Right lobe of liver (tissue), 6 donors: Measurements from ENCODE around the gene ANKRD53. TPM values are rescaled to one million over a fixed set of nuclear protein-coding genes. Genes with fewer than 3 reads are reported as not detected.

ENCODE experiments used
- ATAC-seq, 4 donors: fragments of 200-7000 bp; cut with Tn5 transposase; one replicate each; pipeline ENCODE4 v1.9.1; 2020; ENCODE audit warnings: mild to moderate bottlenecking in 4 of 4, moderate library complexity in 4 of 4
- DNase-seq, 3 donors: peaks; one replicate each; pipeline ENCODE4 v3.0.0-alpha.2; 2020
- H3K27ac ChIP-seq, 3 donors: fragments of 200-600 bp; one replicate each; pipeline ENCODE4 v1.8.0; 2022
- H3K27me3 ChIP-seq, 2 donors: fragments of 200-600 bp; one replicate each; pipeline ENCODE4 v1.8.0; 2022
- H3K36me3 ChIP-seq, 4 donors: fragments of 200-600 bp; sonication (generic) in 1 of 4; one replicate each; pipeline versions ENCODE4 v1.5.1 to v1.8.0; 2017 to 2022; ENCODE audit warnings: control low read depth in 1 of 4
- H3K4me1 ChIP-seq, 4 donors: fragments of 200-600 bp; sonication (generic) in 1 of 4; one replicate each; pipeline versions ENCODE4 v1.5.1 to v1.8.0; 2017 to 2022; ENCODE audit warnings: control low read depth in 1 of 4
- H3K4me3 ChIP-seq, 3 donors: fragments of 200-600 bp; one replicate each; pipeline ENCODE4 v1.8.0; 2022
- H3K9me3 ChIP-seq, 4 donors: fragments of 200-600 bp; sonication (generic) in 1 of 4; one replicate each; pipeline versions ENCODE4 v1.5.1 to v1.8.0; 2017 to 2022; ENCODE audit warnings: control low read depth in 1 of 4
- CTCF ChIP-seq, 4 donors: fragments of 200-600 bp in 3 of 4; fragments of 450-650 bp in 1 of 4; IDR thresholded peaks; one replicate each; pipeline versions ENCODE4 v1.5.1 to v1.8.0; 2016 to 2022; ENCODE audit warnings: antibody characterized with exemption in 4 of 4, mild to moderate bottlenecking in 2 of 4
- POLR2A ChIP-seq: fragments of 450-650 bp; IDR thresholded peaks from one replicate; pipeline ENCODE4 v1.6.1; 2017; ENCODE audit warnings: antibody characterized with exemption, mild to moderate bottlenecking
- WGBS: methylation state at CpG from one replicate; pipeline ENCODE4 v1.1.6; 2018; ENCODE audit warnings: low coverage, low lambda C conversion rate; ENCODE audit not compliant: insufficient coverage; ENCODE audit errors: missing lambda C conversion rate; 5-methylcytosine and 5-hydroxymethylcytosine counted together
- intact Hi-C, 2 donors: fragments of 100-400 bp; cut with DNase I; formaldehyde crosslinking; loops; one replicate each; pipeline versions ENCODE4 v1.11.2 to v1.14.1; 2022
- total RNA-seq, 6 experiments: library from RNA; depleted of rRNA in 2 of 6; stranded (reverse); fragments of >200 nt in 2 of 6; fragmentation: NEBNext Ultra II Directional in 3 of 6; extraction: Animal tissue kit (Norgen Biotek cat#: 25700) in 3 of 6; gene quantifications; one replicate each; pipeline versions ENCODE4 v1.1.0 to v1.2.4, GENCODE V29; 2016 to 2023
- donor health status: DM: no; HTN: yes; CAD: no.
- donor health status: DM: no; HTN: no; CAD: no.
- donor health status: DM: no; HTN: no; CAD: no.
- donor health status: DM: no; HTN: yes; CAD: no.
- donor health status: DM: no; HTN: yes; CAD: no.

ANKRD53 gene
- total RNA-seq, 6 experiments from 2014 or later, result 0.25 to 0.93 (median 0.50) TPM; not detected in 1

- H3K4me1 ChIP-seq, result no peaks in the 10 kb centered on the region
- H3K9me3 ChIP-seq, result no peaks in the 10 kb centered on the region
- WGBS, result 70% methylated on average over 2 of the region's 5 CpGs
- H3K27me3 ChIP-seq, result no peaks in the 10 kb centered on the region
- TF ChIP-seq POLR2A, result no peak
- TF ChIP-seq CTCF (IDR thresholded peaks at IDR 0.05), result no peak
- H3K4me3 ChIP-seq, result no peak overlapping the region
- no peak for DNase-seq
- no peaks in the 10 kb centered on the region for H3K36me3 ChIP-seq
- no peak overlapping the region for H3K27ac ChIP-seq
- intact Hi-C loops, result no loop called here
- no peak for ATAC-seq
These were observed 23.1 kb downstream of the ANKRD53 start for GRCh38 chr2:71001592-71001927.

- no peaks in the 10 kb centered on the region for H3K27me3 ChIP-seq
- TF ChIP-seq POLR2A, result no peak
- no peak for TF ChIP-seq CTCF (IDR thresholded peaks at IDR 0.05)
- no peaks in the 10 kb centered on the region for H3K4me1 ChIP-seq
- H3K4me3 ChIP-seq, result no peak overlapping the region
- 25% methylated on average over 5 of the region's 11 CpGs for WGBS
- ATAC-seq (no peak), DNase-seq (no peak)
- no peak overlapping the region for H3K27ac ChIP-seq
- no peaks in the 10 kb centered on the region for H3K9me3 ChIP-seq
- intact Hi-C loops, result no loop called here
- H3K36me3 ChIP-seq, result no peaks in the 10 kb centered on the region
These were observed 23.6 kb downstream of the ANKRD53 start for GRCh38 chr2:71001981-71002570.

- Histone ChIP-seq H3K27me3 (no peaks in the 10 kb centered on the region), H3K36me3 (no peaks in the 10 kb centered on the region), H3K9me3 (no peaks in the 10 kb centered on the region), H3K4me3 (no peak overlapping the region), H3K27ac (no peak overlapping the region), H3K4me1 (no peaks in the 10 kb centered on the region)
- intact Hi-C loops, result no loop called here
- no peak for ATAC-seq
- no peak for DNase-seq
- 82% methylated on average over 6 of the region's 6 CpGs for WGBS
- TF ChIP-seq POLR2A (no peak), CTCF (IDR thresholded peaks at IDR 0.05) (no peak)
These were observed 25.0 kb downstream of the ANKRD53 start for GRCh38 chr2:71003396-71003795.

GRCh38 chr2:71003966-71004755 is 25.7 kb downstream of the ANKRD53 start:
- no peak for DNase-seq
- no peak for ATAC-seq
- intact Hi-C loops, result no loop called here
- TF ChIP-seq CTCF (IDR thresholded peaks at IDR 0.05) (no peak), POLR2A (no peak)
- Histone ChIP-seq H3K4me3 (no peak overlapping the region), H3K27ac (no peak overlapping the region), H3K9me3 (no peaks in the 10 kb centered on the region), H3K36me3 (no peaks in the 10 kb centered on the region), H3K27me3 (no peaks in the 10 kb centered on the region), H3K4me1 (no peaks in the 10 kb centered on the region)
- WGBS, result 70% methylated on average over 10 of the region's 11 CpGs
